GM21447 (cell line): ENCODE measurements around the gene PCDHGA12.
A peak's percentile ranks its signal among the peaks of the same experiment; 100 is the strongest.
"Not testable (repeated sequence)": the region's sequence is repeated elsewhere in the genome, so short reads cannot be mapped to it uniquely, and the experiment has no call there.

Source experiments
- ATAC-seq: cut with Tn5 transposase; IDR thresholded peaks from one replicate; pipeline ENCODE4 v1.9.1; 2021; ENCODE audit not compliant: unreplicated experiment

The PCDHGA12 gene

DNA sequence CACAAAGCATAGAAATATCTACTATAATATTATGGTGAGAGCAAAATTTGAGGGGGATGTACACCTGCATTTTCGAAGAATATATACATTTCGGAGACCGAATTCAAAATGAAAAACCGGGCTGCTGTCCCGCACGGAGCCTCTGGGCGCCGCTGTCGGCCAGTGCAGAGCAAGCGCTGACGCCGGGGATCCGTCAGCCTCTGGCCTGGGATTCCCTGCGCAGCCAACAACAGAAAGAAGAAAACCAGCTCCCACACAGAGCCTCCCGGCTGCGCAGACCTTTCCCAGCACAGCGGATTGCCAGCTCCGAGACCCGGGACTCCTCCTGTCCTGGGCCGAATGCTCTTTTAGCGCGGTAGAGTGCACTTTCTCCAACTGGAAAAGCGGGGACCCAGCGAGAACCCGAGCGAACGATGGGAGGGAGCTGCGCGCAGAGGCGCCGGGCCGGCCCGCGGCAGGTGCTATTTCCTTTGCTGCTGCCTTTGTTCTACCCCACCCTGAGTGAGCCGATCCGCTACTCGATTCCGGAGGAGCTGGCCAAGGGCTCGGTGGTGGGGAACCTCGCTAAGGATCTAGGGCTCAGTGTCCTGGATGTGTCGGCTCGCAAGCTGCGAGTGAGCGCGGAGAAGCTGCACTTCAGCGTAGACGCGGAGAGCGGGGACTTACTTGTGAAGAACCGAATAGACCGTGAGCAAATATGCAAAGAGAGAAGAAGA, 22.4 kb upstream of the PCDHGA12 start, which contains the start of gene PCDHGB6:
Gene PCDHGB6, plus strand, starts transcription at position 232 of the 716 bp plus-strand sequence. Its CDS starts 182 bp downstream, at position 414.
- ATAC-seq = not testable (repeated sequence)

DNA sequence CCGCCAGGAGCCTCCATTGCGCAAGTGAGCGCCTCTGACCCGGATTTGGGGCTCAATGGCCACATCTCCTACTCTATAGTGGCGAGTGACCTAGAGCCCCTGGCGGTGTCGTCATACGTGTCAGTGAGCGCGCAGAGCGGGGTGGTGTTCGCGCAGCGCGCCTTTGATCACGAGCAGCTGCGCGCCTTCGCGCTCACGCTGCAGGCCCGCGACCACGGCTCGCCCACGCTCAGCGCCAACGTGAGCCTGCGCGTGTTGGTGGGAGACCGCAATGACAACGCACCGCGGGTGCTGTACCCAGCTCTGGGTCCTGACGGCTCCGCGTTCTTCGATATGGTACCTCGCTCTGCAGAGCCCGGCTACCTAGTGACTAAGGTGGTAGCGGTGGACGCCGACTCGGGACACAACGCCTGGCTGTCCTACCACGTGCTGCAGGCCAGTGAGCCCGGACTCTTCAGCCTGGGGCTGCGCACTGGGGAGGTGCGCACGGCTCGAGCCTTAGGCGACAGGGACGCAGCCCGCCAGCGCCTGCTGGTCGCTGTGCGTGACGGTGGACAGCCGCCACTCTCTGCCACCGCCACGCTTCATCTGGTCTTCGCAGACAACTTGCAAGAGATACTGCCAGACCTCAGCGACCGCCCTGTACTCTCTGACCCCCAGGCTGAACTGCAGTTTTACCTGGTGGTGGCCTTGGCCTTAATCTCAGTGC, 20.6 kb upstream of the PCDHGA12 start:
- no peak for ATAC-seq

DNA sequence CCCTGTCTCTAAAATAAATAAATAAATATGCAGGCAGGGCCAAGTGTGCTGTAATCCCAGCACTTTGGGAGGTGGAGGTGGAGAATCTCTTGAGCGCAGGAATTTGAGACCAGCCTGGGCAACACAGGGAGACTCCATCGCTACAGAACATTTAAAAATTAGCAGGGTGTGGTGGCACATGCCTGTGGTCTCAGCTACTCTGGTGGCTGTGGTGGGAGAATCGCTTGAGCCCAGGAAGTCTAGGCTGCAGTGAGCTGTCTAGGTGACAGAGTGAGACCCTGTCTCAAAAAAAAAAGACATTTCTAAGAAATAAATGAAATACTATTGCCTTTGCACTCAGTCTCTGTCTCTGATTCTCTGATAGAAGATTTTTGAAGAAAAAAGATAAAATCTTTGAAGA, 18.7 kb upstream of the PCDHGA12 start:
- ATAC-seq = no peak

DNA sequence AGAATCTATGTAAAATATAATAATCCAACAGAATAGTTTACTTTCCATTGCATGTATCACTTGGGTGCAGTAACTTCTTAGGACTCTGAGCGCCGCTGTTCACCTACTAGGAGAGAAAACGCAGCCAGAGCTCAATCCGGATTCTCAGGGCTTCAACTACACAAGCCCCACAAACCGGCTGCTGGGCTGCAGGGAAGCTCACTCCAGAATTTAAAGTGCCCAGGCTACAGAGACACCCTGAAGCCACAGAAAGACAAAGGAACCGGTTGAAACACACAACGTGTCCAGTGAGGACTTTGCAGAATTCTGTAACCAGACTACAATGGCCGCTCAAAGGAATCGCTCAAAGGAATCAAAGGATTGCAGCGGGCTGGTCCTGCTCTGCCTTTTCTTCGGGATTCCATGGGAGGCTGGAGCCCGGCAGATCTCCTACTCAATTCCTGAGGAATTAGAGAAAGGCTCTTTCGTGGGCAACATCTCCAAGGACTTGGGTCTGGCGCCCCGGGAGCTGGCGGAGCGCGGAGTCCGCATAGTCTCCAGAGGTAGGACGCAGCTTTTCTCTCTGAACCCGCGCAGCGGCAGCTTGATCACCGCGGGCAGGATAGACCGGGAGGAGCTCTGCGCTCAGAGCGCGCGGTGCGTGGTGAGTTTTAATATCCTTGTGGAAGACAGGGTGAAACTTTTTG, 17.3 kb upstream of the PCDHGA12 start, which contains the start of gene PCDHGA10:
Gene PCDHGA10, plus strand, starts transcription at position 134 of the 686 bp plus-strand sequence. Its CDS starts 189 bp downstream, at position 323.
- ATAC-seq = peak; percentile 70

DNA sequence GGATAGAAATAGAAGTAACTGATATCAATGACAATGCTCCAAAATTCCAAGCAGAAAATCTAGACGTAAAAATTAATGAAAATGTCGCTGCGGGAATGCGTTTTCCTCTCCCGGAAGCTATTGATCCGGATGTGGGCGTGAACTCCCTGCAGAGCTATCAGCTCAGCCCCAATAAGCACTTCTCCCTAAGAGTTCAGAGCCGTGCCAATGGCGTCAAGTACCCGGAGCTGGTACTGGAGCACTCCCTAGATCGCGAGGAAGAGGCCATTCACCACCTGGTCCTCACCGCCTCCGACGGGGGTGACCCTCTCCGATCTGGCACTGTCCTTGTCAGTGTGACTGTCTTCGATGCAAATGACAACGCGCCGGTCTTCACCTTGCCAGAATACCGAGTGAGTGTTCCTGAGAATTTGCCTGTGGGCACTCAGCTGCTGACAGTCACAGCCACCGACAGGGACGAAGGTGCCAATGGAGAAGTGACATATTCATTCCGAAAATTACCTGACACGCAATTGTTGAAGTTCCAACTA, 16.7 kb upstream of the PCDHGA12 start:
- no peak for ATAC-seq

DNA sequence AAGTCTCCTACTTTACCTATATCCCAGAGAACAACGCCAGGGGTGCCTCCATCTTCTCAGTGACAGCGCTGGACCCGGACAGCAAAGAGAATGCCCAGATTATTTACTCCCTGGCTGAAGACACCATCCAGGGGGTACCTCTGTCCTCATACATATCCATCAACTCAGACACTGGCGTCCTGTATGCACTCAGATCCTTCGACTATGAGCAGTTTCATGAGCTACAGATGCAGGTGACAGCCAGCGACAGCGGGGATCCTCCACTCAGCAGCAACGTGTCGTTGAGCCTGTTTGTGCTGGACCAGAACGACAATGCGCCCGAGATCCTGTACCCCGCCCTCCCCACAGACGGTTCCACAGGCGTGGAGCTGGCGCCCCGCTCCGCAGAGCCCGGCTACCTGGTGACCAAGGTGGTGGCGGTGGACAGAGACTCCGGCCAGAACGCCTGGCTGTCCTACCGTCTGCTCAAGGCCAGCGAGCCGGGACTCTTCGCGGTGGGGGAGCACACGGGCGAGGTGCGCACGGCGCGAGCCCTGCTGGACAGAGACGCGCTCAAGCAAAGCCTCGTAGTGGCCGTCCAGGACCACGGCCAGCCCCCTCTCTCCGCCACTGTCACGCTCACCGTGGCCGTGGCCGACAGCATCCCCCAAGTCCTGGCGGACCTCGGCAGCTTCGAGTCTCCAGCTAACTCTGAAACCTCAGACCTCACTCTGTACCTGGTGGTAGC, 15.6 kb upstream of the PCDHGA12 start:
- ATAC-seq = not testable (repeated sequence)

DNA sequence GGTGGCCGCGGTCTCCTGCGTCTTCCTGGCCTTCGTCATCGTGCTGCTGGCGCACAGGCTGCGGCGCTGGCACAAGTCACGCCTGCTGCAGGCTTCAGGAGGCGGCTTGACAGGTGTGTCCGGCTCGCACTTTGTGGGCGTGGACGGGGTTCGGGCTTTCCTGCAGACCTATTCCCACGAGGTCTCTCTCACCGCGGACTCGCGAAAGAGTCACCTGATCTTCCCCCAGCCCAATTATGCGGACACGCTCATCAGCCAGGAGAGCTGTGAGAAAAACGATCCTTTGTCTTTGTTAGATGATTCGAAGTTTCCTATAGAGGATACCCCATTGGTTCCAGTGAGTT, 15.1 kb upstream of the PCDHGA12 start:
- ATAC-seq = not testable (repeated sequence)

DNA sequence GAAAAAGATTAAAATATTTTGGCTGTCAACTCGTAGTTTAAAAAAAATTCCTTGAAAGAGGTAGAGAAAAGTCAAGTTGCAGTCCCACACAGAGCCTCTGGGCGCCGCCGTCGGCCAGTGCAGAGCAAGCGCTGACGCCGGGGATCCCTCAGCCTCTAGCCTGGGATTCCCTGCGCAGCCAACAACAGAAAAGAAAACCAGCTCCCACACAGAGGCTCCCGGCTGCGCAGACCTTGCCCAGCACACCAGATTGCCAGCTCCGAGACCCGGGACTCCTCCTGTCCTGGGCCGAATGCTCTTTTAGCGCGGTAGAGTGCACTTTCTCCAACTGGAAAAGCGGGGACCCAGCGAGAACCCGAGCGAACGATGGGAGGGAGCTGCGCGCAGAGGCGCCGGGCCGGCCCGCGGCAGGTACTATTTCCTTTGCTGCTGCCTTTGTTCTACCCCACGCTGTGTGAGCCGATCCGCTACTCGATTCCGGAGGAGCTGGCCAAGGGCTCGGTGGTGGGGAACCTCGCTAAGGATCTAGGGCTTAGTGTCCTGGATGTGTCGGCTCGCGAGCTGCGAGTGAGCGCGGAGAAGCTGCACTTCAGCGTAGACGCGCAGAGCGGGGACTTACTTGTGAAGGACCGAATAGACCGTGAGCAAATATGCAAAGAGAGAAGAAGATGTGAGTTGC, 12.7 kb upstream of the PCDHGA12 start, which contains the start of gene PCDHGB7:
Gene PCDHGB7, plus strand, starts transcription at position 184 of the 679 bp plus-strand sequence. Its CDS starts 183 bp downstream, at position 367.
- peak; percentile 56 for ATAC-seq

DNA sequence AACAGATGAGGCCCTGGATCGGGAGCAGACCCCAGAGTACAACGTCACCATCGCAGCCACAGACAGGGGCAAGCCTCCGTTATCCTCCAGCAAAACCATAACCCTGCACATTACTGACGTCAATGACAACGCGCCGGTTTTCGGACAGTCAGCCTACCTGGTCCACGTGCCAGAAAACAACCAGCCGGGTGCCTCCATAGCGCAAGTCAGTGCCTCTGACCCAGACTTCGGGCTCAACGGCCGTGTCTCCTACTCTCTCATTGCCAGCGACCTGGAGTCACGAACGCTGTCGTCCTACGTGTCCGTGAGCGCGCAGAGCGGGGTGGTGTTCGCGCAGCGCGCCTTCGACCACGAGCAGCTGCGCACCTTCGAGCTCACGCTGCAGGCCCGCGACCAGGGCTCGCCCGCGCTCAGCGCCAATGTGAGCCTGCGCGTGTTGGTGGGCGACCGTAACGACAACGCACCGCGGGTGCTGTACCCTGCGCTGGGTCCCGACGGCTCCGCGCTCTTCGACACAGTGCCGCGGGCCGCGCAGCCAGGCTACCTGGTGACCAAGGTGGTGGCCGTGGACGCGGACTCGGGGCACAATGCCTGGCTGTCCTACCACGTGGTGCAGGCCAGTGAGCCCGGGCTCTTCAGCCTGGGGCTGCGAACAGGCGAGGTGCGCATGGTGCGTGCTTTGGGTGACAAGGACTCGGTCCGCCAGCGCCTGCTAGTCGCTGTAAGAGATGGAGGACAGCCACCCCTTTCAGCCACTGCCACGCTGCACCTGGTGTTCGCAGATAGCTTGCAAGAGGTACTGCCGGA, 11.0 kb upstream of the PCDHGA12 start:
- no peak for ATAC-seq

DNA sequence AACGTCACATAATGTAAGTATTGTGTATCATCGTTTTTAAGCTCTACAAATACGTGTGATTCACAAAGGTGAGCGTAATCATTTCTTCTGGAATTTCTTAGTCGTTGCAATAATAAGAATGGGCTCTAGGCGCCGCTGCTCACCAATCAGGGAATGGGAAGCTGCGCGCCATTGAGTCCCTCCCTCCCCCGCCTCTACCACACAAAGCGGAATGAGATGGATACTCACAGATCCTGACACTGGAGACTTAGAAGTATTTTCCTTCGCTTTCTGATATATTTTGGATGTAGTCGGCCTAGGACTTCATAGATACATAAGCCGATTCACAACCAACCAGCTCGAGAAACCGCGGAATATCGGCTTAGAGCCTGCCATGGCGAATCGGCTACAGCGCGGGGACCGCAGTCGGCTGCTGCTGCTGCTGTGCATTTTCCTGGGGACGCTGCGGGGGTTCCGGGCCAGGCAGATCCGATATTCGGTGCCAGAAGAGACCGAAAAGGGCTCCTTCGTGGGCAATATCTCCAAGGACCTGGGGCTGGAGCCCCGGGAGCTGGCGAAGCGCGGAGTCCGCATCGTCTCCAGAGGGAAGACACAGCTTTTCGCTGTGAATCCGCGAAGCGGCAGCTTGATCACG, 9.3 kb upstream of the PCDHGA12 start, which contains the start of gene PCDHGA11:
Gene PCDHGA11, plus strand, starts transcription at position 197 of the 634 bp plus-strand sequence. Its CDS starts 177 bp downstream, at position 374.
- no peak for ATAC-seq

DNA sequence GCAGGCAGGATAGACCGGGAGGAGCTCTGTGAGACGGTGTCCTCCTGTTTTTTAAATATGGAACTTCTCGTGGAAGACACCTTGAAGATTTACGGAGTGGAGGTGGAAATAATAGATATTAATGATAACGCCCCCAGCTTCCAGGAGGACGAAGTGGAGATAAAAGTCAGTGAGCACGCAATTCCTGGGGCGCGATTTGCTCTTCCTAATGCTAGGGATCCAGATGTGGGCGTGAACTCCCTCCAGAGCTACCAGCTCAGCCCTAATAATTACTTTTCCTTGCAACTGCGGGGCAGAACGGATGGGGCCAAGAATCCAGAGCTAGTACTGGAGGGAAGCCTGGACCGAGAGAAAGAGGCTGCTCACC, 8.8 kb upstream of the PCDHGA12 start:
- no peak for ATAC-seq

DNA sequence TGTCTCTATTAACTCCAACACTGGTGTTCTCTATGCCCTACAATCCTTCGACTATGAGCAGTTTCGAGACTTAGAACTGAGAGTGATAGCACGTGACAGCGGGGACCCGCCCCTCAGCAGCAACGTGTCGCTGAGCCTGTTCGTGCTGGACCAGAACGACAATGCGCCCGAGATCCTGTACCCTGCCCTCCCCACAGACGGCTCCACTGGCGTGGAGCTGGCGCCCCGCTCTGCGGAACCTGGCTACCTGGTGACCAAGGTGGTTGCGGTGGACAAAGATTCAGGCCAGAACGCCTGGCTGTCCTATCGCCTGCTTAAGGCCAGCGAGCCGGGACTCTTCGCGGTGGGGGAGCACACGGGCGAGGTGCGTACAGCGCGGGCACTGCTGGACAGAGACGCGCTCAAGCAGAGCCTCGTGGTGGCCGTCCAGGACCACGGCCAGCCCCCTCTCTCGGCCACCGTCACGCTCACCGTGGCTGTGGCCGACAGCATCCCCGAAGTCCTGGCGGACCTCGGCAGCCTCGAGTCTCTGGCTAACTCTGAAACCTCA, 7.5 kb upstream of the PCDHGA12 start:
- ATAC-seq = no peak

DNA sequence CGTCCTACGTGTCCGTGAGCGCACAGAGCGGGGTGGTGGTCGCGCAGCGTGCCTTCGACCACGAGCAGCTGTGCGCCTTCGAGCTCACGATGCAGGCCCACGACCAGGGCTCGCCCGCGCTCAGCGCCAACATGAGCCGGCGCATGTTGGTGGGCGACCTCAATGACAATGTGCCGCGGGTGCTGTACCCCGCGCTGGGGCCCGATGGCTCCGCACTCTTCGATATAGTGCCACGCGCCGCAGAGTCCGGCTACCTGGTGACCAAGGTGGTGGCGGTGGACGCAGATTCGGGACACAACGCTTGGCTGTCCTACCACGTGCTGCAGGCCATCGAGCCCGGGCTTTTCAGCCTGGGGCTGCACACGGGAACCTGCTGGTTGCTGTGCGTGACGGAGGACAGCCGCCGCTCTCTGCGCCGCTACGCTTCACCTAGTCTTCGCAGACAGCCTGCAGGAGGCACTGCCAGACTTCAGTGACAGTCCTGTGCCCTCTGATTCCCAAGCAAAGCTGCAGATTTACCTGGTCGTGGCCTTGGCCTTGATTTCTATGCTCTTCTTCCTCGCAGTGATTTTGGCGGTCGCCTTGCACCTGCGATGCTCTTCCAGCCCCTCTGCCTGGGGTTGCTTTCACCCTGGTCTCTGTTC, 2.4 kb upstream of the PCDHGA12 start:
- no peak for ATAC-seq

DNA sequence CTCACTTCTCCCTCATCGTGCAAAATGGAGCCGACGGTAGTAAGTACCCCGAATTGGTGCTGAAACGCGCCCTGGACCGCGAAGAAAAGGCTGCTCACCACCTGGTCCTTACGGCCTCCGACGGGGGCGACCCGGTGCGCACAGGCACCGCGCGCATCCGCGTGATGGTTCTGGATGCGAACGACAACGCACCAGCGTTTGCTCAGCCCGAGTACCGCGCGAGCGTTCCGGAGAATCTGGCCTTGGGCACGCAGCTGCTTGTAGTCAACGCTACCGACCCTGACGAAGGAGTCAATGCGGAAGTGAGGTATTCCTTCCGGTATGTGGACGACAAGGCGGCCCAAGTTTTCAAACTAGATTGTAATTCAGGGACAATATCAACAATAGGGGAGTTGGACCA, 979 bp downstream of the PCDHGA12 start:
- ATAC-seq = no peak

DNA sequence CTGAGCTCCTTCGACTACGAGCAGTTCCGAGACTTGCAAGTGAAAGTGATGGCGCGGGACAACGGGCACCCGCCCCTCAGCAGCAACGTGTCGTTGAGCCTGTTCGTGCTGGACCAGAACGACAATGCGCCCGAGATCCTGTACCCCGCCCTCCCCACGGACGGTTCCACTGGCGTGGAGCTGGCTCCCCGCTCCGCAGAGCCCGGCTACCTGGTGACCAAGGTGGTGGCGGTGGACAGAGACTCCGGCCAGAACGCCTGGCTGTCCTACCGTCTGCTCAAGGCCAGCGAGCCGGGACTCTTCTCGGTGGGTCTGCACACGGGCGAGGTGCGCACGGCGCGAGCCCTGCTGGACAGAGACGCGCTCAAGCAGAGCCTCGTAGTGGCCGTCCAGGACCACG, 2.0 kb downstream of the PCDHGA12 start:
- ATAC-seq = not testable (repeated sequence)

DNA sequence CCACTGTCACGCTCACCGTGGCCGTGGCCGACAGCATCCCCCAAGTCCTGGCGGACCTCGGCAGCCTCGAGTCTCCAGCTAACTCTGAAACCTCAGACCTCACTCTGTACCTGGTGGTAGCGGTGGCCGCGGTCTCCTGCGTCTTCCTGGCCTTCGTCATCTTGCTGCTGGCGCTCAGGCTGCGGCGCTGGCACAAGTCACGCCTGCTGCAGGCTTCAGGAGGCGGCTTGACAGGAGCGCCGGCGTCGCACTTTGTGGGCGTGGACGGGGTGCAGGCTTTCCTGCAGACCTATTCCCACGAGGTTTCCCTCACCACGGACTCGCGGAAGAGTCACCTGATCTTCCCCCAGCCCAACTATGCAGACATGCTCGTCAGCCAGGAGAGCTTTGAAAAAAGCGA, 2.4 kb downstream of the PCDHGA12 start:
- not testable (repeated sequence) for ATAC-seq

DNA sequence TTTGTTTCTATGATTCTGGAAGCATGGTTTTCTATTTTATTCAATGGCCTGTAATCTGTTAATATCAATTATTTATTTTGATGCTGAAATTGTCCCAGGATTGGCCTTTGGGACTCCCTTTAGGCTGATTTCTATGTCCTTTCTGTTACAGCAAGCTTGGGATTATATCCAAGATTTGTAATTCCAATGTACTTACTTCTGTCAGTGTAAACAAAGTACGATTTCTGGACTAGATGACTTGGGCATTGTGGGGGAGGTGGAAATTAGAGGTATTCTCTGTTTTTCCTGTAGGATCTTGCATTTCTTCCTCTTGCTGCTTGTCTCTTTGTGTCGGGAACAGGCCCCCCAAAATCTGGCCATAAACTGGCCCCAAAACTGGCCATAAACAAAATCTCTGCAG, 3.7 kb downstream of the PCDHGA12 start:
- no peak for ATAC-seq

DNA sequence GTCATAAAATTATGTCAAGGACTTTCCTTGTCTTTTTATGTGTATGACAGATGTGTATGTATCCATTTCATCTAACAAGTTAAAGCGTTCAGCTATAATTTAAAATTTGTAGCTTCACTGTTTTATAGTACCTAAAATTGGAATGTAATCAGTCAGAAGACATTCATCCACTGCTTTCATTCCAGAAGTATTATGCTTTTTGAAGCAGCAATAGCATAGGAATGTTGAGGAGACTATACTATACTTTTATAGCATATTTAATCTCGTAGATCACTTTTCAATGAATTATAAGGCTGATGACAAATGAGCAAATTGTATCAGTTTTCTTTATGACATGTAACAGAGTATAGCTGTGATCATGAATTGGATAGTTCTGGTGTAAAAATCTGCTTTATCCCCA, 6.9 kb downstream of the PCDHGA12 start:
- ATAC-seq = no peak
